Mucosa of descending colon (tissue), 3 donors: ENCODE data around the gene TMSB10. TPM values are rescaled to one million over a fixed set of nuclear protein-coding genes. Genes with fewer than 3 reads are reported as not detected.

Source experiments
- ATAC-seq: fragments of 200-7000 bp; cut with Tn5 transposase; one replicate; pipeline ENCODE4 v1.9.1; 2020; ENCODE audit warnings: mild to moderate bottlenecking, moderate library complexity
- DNase-seq, 3 donors: peaks; one replicate each; pipeline ENCODE4 v3.0.0-alpha.2; 2020
- H3K36me3 ChIP-seq: fragments of 200-600 bp; one replicate; pipeline ENCODE4 v1.8.0; 2021; ENCODE audit warnings: low read depth, mild to moderate bottlenecking
- H3K4me1 ChIP-seq: fragments of 200-600 bp; one replicate; pipeline ENCODE4 v1.8.0; 2021; ENCODE audit warnings: low read depth, mild to moderate bottlenecking
- H3K4me3 ChIP-seq: fragments of 200-600 bp; one replicate; pipeline ENCODE4 v1.8.0; 2021; ENCODE audit warnings: mild to moderate bottlenecking
- H3K9me3 ChIP-seq: fragments of 200-600 bp; one replicate; pipeline ENCODE4 v1.8.0; 2021; ENCODE audit warnings: mild to moderate bottlenecking
- CTCF ChIP-seq: fragments of 200-600 bp; IDR thresholded peaks from one replicate; pipeline ENCODE4 v1.8.0; 2022; ENCODE audit warnings: antibody characterized with exemption, mild to moderate bottlenecking
- intact Hi-C, 2 donors: fragments of 100-400 bp; cut with DNase I in 1 of 2; cut with micrococcal nuclease in 1 of 2; formaldehyde crosslinking; loops; one replicate each; pipeline versions ENCODE4 v1.11.0 to v1.11.1; 2022; cut with DNase I, micrococcal nuclease
- total RNA-seq, 3 donors: library from RNA; stranded (reverse); fragmentation: NEBNext Ultra II Directional in 2 of 3; extraction: Animal tissue kit (Norgen Biotek cat#: 25700) in 2 of 3; gene quantifications; one replicate each; pipeline versions ENCODE4 v1.2.1 to v1.2.4, GENCODE V29; 2021 to 2023
- donor health status: DM: no; HTN: no; CAD: no; lungs with moderate emphysema.
- donor health status: DM: no; HTN: no; CAD: no.
- donor health status: DM: no; HTN: yes; CAD: no.

TMSB10 gene
- total RNA-seq, 3 donors from 2014 or later, result 798 to 2,724 (median 1,605) TPM

GRCh38 chr2:84918430-84918829 lies 13.0 kb downstream of the TMSB10 start:
- H3K36me3 ChIP-seq, result no peaks in the 10 kb centered on the region
- ATAC-seq, result no peak
- intact Hi-C loops, result no loop called here
- TF ChIP-seq CTCF, result no peak
- H3K9me3 ChIP-seq, result no peaks in the 10 kb centered on the region
- H3K4me1 ChIP-seq, result peaks cover 5% of the 10 kb centered on the region
- no peak for DNase-seq
- no peak overlapping the region for H3K4me3 ChIP-seq

GRCh38 chr2:84919885-84920580 lies 14.6 kb downstream of the TMSB10 start:
- Histone ChIP-seq H3K4me3 (no peak overlapping the region), H3K4me1 (peaks cover 20% of the 10 kb centered on the region), H3K9me3 (no peaks in the 10 kb centered on the region), H3K36me3 (no peaks in the 10 kb centered on the region)
- peak; percentile 84 for ATAC-seq
- peak in 1 of 3 donors; percentile 31 for DNase-seq
- intact Hi-C loops, result no loop called here
- no peak for TF ChIP-seq CTCF

- no peak for TF ChIP-seq CTCF
- ATAC-seq (no peak), DNase-seq (no peak)
- no peaks in the 10 kb centered on the region for H3K9me3 ChIP-seq
- no peak overlapping the region for H3K4me3 ChIP-seq
- intact Hi-C loops, result no loop called here
- peaks cover 33% of the 10 kb centered on the region for H3K4me1 ChIP-seq
- no peaks in the 10 kb centered on the region for H3K36me3 ChIP-seq
These were observed 17.6 kb downstream of the TMSB10 start for GRCh38 chr2:84923009-84923408.

- ATAC-seq (peak; percentile 48), DNase-seq (peak; percentile 51 to 57 (median 56))
- Histone ChIP-seq H3K9me3 (no peaks in the 10 kb centered on the region), H3K36me3 (no peaks in the 10 kb centered on the region), H3K4me1 (peaks cover 33% of the 10 kb centered on the region), H3K4me3 (no peak overlapping the region)
- TF ChIP-seq CTCF, result no peak
- intact Hi-C loops, result loop anchor here in 1 of 2 donors (5.0 kb wide), 1 partner anchor 427 kb away; no protein-coding TSS in a partner anchor
These were observed 19.0 kb downstream of the TMSB10 start for GRCh38 chr2:84924173-84925106.

- intact Hi-C loops, result loop anchor here in 1 of 2 donors (5.0 kb wide), 1 partner anchor 428 kb away; no protein-coding TSS in a partner anchor
- ATAC-seq (no peak), DNase-seq (peak in 1 of 3 donors; percentile 21)
- H3K9me3 ChIP-seq, result no peaks in the 10 kb centered on the region
- H3K4me3 ChIP-seq, result no peak overlapping the region
- H3K4me1 ChIP-seq, result peaks cover 33% of the 10 kb centered on the region
- H3K36me3 ChIP-seq, result no peaks in the 10 kb centered on the region
- TF ChIP-seq CTCF, result no peak
These were observed 19.9 kb downstream of the TMSB10 start for GRCh38 chr2:84925336-84925723.
